Suppressor macrophage treated with lipopolysaccharide for 1 hour (primary cell): ENCODE data around the gene PDE1C.

ENCODE experiments used
- DNase-seq, 3 donors: peaks; one replicate each; pipeline ENCODE4 v3.0.0-alpha.2; 2020 to 2022

Gene PDE1C

DNA sequence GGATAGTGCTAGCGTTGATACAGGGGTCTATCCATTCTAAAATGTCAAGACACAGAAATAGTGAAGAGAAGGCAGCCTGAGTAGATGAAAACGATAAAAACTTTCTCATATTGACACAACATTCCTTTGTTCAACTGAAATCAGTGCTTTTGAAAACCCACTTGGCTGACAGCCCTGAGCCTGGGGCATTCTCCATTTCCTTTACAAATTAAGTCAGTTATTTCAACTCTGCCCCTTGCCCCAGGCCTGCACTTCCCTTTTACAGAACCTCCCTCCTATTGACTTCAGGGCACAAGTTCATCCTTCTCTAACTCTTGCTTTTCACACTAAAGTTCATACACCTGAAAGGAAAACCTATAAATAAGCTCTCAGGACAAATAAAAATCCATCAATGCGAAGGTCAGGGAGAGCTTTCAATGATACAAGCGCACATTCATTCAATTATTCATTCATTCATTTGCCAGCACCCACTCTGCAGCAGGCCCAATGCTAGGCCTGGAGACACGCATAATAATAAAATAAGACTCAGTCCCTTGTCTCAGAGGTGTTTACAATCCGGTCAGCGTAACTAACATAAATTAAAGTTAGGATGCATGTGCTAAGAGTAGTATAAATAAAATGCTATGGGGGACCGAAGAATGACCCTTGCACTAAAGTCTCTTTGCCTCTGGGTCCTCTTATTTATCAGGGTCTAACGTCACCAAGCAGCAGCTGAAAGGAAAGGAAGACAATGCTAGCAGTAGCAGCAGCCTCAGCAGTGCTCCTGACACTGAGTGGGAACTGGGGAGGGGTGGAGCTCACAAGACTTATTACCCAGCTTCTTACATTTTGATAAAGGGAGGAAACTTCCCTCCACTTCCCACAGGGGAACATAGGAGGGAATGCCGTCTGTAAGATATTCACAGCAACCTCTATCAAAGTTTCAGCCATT is 134.8 kb downstream of the PDE1C start:
- DNase-seq, result no peak

DNA sequence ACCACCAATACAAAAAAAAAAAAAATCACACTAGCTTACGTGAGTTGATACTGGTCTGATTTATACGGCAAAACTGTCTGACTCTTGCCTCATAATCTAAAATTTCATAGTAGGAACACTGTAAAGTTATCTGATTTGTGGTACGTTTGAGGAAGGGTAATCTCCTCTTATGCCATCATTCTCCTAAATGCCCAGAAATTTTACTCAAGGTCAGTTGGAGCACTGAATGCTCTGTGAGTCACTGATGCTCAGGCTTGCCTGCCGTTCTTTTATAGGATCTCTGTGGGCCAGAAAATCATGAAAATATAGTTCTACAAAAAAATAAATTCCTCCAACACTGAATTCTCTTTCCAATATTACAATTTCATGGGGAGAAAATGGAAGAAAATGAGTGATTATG is 135.7 kb downstream of the PDE1C start:
- no peak for DNase-seq

DNA sequence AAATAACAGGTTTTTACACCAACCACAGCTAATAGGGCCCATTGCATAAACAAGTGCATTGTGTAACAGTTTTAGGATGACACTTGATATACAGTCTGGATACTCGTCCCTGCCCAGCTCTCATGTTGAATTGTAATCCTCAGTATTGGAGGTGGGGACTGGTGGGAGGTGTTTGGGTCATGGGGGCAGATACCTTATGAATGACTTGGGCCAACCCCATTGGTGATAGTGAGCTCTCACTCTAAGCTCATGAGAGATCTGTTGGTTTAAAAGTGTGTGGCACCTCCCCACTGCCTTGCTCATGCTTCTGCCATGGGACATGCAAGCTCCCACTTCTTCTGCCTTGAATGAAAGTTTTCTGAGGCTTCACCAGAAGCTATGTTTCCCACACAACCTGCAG is 136.7 kb downstream of the PDE1C start:
- no peak for DNase-seq

DNA sequence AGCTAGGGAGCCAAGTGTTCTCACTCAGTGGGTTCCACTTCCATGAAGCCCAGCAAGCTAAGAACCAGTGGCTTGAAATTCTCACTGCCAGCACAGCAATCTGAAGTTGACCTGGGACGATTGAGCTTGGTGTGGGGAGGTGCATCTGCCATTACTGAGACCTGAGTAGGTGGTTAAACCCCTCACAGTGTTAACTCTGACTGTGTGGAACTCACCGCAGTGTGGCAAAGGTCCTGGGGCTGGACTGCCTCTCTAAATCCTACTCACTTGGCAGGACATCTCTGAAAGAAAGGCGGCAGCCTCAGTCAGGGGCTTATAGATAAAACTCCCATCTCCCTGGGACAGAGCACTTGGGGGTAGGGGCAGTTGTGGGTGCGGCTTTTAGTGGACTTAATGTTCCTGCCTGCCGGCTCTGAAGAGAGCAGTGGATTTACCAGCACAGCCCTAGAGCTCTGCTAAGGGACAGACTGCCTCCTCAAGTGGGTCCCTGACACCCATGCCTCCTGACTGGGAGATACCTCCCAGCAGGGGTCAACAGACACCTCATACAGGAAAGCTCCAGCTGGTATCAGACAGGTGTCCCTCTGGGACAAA is 143.1 kb downstream of the PDE1C start:
- DNase-seq, result no peak

DNA sequence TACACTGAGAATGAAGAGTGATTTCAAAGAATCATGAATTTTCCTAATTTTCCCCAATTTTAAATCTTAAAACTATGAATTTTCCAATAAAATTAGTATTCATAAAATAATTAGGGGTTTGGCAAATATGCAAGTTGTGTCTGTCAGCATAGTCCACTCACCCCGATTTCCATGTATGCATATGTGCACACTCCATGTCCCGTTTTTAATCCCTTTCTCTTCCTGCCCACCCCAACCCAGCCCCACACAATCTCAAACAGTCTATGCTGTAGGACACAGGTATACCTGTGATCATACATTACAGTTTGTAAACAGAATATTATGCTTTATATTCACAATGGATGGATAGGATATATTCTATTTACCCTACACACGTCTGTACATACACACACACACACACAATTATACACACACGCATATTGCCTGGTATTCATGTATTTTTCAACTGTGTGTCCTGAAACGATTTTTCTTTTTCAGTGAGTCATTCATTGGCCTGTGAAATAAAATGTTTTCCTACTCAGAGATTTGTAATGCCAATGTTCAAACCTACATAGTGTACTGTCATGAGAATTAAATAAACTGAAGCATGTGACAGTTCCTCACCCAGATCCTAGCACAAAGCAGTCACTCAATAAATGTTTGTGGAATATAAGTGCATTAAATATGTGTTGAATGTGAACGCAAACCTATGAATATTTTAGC is 144.3 kb downstream of the PDE1C start:
- DNase-seq, result no peak

DNA sequence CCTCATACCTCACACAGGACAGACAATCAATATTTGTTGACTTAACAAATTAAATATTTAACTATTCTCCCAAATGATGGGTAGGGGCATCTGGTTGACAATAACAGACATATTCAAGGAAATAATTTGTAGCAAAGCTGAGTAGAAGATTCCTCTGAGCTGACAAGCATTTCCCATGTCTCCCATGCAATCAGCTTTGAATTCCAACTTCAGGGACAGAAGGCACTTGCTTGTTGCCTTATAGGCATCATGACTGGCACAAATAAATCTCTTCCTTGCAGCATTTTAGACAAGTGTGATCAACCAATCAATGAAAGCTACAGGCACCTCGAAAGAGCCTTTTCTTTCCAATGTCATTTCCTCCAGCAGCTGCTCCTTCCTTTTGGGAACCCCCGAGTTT is 146.0 kb downstream of the PDE1C start:
- no peak for DNase-seq

DNA sequence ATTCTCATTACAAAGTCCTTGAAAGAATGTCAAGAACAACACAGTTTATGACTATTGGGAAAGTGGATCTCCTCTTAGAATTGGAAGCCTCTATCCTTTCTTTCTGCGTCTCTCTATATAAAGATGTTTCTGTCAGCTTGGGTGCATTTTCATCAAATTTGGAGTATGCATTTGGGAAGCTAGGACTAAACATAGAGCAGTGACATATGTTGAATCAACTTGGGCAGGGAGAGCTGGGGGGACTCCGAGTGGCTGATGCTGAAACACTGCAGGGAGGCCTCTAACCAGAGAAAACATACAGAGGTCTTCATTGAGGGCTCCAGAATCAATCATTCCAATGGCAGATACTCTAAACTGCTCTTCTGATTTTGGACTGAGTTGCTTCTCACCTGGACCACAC is 147.4 kb downstream of the PDE1C start:
- DNase-seq, result no peak

DNA sequence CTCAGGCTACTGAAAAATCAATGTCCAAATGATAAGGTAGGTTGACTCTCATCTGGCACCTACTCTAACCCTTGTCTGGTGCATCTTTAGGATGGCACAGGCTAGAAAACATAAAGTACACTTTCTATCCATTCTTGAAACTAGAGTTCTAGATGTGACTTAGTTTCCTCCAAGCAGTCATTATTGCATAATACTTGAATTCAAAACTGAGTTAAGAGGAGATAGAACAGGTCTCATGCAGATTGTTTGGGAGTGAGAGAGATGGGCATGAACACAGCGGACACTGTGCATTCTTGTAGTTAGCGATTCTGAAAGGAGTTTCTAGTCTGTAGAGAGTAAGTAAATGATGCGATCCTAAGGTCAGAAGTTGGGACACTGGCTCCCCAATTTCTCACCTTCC is 149.2 kb downstream of the PDE1C start:
- no peak for DNase-seq

DNA sequence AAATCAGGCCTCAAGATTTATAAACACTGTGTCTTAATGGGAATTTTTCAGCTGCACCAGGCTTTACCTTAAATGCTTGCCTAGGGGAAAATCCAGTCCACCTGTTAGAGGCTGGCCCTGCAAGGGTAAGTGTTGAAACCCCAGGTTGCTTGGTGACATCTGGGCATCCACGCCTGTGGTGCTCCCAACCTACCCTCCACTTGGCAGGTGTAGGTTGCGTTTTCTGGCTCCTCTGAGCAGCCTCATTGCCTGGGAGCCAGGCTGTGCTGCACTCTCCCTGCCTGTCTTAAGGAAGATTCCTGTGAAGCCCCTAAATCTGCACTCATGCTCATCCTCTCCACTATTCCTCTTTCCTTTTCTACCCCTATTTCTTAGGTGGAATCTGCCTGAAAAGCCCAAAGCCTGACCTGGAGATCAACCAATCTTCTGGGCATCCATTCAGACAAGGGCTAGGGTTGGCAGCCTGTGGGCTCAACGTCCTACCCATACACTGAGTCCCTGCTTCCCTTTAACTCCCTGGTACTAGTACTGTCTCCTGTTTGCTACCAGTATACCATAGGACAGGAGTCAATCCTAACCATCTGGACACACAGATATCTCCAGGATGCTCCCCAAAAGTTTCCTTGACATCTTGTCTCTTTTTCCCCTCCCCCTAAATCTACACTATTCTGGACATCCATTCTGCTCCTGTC is 150.4 kb downstream of the PDE1C start:
- no peak for DNase-seq

DNA sequence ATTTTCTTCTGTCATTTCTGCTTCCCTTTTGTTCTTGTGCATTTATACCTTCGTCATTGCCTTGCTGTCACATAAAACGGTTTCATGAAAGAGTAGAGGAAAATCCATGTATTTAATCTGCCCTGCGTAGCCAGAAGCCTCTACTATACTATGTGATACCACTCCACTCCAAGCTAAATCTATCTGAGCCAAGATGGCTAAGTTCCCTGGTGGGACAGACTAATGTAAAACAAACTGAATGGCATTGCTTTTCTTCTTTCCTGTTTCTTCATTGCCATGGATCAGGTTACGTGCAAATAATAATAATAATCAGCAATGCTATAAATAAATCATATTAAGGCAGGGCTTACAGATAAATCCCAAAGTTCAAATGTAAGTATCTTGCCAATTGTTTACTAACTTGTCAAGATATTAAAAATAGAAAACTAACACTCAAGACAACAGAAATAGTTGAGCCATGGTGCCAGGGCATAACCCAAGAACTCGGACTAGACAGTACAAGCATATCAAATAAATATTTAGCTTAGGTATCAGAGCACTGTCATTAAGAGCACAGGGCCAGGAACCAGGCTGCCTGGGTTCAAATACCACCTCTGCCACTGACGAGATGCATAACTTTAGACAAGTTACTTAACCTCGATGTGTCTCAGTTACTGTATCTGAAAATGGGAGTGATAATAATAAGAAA is 151.4 kb downstream of the PDE1C start:
- DNase-seq, result no peak

DNA sequence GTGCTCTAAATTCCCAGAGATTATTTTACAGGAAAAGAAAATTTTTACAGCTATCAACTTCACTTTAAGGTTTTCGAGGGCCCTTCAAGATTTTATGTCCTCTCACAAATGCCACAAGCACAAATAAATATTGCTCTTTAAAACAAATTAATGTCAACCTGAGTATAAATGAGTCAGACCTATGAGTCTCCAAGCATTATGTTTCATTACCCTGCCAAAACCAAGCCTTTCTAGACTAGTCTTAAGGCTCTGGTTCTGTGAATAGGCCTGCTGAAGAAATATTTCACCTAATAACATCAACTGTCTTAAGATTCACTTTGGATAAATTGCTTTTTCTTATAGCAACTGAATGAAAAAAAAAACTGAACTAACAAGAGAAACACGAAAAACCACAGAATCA is 153.0 kb downstream of the PDE1C start:
- no peak for DNase-seq

DNA sequence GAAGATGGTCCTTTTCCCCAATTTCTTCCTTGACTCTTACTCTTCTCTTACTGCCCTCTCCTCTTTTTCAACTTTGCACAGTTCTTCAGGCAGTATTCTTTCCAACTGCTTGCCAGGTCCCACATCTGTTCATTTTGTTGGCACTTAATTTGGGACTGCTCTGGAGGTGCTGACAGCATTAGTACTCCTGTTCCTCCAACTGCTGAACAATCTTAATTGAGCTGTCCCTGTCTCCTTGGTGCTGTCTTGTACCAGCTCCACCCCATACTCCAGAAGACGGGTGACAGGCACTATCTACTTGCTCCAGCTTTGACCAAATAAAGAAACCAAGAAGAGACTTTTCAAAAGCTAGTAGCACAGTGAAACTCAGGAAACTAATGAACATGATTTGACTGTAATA is 160.0 kb downstream of the PDE1C start:
- DNase-seq, result no peak

DNA sequence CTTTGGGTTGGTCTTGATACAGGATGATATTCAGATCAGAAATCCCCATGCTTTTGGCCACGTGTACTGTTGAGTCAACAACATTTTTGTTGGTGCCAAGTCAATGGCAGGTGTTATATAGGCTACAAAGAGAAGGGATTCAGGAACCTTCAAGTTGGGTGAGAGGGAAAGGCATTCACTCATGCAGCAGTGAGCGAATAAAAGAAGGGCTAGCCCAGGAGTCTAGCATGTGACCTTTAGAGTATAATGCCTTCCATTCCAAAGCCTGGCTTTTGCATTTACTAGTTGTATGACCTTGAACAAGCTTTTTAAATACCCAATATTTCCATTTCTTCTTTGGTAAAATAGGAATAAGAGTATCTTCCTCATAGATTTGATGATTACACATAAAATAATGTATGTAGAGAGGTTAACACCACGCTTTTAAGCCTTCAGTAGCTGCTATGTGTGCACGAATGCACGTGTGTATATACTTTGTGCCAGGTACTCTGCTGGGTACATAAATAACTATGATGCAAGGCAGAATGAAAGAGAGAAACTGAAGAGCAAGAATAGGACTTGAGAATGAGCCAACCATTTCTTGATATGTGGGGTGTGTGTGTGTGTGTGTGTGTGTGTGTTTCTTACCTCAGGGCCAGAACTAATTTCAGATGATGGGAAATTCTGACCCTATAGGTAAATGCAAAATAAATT is 163.6 kb downstream of the PDE1C start:
- no peak for DNase-seq

DNA sequence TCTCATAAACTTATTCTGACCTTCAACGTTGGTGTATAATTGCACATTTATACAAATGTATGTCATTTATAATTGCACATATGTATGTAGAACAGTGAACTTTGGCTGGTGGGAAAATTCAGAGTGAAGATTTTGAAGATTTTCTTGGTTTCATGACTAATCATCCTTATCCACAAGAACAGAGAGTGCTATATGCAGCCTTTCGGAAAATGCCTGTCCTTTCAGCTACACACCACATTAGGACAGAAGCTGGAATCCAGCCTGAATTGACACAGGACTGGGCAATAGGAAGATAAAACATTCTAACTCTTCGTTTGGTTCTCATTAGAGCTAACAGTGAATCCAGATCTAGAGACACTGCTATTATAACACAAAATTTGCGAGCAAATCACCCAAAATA is 166.2 kb downstream of the PDE1C start:
- DNase-seq, result no peak

DNA sequence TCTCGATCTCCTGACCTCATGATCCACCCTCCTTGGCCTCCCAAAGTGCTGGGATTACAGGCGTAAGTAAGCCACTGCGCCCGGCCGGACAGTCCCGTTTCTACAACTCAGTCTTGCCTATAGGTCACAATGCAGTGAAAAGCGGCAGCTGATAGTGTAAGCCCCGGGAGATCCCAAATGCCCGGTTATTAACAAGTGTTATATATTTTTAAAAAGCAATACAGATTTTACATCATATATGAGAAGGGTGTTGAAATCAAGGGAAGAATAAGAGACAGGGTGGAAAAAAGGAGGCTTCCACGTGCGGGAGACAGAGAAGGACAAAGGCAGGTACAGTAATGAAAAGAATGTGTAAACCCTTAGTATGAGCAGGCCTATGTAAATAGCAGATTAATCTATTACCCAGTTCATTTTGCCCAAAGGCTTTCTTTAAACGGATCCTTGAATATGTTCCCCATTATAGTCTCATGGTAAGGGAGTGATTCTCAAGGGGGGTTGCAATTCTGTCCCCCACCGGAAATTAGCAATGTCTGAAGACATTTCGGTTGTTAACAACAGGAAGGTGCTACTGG is 170.8 kb downstream of the PDE1C start:
- no peak for DNase-seq

DNA sequence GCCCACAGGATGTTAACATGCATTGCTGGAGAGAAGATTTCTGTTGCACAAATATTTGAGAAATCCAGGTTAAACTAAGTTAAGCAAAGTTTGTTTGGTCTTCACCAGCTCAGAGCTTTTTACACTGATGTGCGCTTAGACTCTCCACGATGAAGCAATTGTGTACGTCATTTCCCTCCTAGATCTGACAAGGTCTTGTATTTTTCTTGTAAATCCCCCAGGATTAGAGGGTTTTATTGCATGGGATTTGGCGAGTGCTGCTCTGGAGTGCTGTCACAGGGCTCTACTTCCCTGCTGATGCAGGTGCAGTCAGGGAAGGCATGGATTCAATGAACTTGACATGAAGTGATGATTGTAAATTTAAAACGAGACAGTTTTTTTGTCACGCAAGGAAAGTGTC is 173.3 kb downstream of the PDE1C start:
- DNase-seq, result no peak

DNA sequence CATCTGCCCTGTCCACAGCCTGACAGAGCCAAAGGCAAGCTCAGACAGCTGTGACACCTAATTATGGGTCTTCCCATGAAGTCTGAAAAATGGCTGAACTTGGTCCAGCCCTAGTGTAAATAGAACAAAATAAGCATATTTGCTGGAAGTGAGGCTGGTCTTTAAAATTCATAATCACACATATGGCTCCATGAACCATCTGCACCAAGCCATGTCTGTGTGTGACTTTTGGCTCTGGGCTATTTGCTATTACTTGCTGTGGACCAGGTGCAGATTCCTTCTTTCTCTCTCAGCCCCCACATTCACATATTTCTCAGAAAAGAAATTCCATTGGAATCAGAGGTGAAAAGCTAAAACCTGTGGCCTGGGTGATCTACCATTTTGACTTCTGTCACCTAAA is 175.9 kb downstream of the PDE1C start:
- no peak for DNase-seq

DNA sequence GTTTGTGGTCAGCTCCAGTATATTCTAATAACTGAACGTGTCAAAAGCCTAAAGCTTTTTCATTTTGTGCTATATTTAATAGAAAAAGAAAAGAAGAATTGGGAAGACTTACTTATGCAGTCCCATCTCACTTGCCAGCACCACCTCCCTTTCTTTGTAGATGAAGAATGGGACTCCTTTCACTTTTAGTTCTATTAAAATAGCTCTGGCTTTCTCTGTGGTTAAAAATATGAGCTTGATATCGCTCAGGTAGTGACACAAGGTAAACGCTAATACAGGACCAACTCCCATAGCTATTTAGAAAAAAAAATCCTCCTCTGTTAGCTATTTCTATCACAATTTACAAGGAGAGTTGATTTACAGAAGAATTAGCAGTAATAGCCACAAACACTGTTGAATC is 176.8 kb downstream of the PDE1C start:
- no peak for DNase-seq

DNA sequence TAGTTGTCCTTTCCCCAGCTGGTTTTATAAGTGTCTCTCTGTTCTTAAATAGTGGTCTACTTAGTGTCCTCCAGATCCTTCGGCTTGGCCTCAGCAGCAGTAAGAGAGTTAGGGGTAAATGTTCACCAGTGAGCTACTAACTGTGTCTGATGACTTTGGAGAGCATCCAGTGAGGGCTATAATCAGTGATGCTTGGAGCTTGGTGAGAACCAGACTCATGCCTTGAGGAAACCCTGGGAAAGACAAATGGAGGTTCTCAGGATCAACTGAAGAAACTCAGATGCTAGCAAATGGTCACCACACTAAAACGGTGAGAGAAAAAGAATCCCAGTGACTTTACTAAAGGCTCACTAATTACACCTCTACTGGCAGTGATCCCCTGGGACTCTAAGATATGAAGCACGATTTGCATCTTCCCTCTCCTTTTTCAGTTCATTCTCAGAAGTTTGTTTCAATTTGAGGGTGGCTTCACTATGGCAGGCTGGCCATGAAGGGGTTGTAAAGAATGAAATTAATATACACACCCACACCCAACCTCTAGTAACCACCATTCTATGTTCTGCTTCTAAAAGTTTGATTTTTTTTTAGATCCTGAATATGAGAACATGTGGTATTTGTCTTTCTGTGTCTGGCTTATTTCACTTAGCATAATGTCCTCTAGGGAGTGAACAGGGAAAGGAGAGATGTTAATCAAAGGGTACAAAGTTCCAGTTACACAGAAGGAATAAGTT is 177.9 kb downstream of the PDE1C start:
- no peak for DNase-seq

DNA sequence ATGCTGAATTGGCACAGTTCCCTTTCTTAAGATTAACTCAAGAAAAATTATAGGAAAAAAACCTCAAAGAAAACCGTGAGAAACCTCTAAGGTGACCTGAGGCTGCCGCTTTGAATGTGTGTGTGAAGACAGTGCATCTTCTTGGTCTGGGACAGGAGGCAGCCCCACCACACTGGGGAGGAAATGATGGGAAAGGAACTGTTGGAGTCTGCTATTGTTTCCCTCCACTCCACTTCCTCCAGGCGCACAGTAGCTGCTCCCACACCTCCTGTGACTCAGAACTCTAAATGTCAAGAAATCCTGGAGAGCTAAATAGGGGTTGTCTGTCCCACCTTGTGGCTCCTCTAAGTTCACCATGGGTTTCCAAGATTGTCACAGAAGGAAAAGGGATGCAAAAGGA is 179.4 kb downstream of the PDE1C start:
- peak; percentile 60 to 69 (median 60) for DNase-seq

DNA sequence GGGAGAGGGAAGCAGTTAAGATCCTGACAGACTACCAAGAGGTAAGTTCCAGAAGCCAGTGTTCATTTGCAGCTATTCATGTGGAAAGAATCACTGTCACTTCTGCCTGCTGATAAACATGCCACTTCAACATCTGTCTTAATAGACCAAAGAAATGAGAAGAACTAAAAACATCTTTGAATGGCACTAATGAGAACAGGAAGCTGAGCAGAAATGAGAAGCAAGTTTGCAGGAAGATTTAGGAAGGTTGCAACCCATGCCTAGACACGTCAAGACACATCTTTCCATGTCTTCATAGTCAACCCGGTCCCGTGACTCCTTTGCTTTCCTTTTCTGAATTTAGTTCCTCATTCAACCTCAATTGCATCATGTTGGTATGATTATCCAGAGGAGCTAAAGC is 180.0 kb downstream of the PDE1C start:
- peak; percentile 85 to 94 (median 94) for DNase-seq
